ENCODE data around the gene COX19. TPM values are rescaled to one million over a fixed set of nuclear protein-coding genes. Genes with fewer than 3 reads are reported as not detected.

Gene COX19
- total RNA-seq, 1 experiment from 2014 or later, result 14.0 TPM

GRCh38 chr7:953547-954327, 21.6 kb downstream of the COX19 start:
- Histone ChIP-seq H3K27ac (ENCODE audit: low read depth, low read length) (peak overlapping the region; percentile 65), H3K27me3 (ENCODE audit: insufficient read depth, low read length) (no peaks in the 10 kb centered on the region), H2AFZ (ENCODE audit: low read depth, low read length, poor library complexity, severe bottlenecking) (no peak overlapping the region), H3K4me2 (ENCODE audit: low read length) (peak overlapping the region; percentile 93), H3K36me3 (ENCODE audit: control insufficient read depth in 1 of 2, insufficient read depth in 2 of 2, low read length in 2 of 2) (no peaks in the 10 kb centered on the region), H3K4me1 (ENCODE audit: control insufficient read depth in 1 of 2, insufficient read depth in 2 of 2, low read length in 2 of 2) (peaks cover 8 to 37% of the 10 kb centered on the region in 2 experiments; a peak in 3 of 4 replicates), H3K79me2 (ENCODE audit: insufficient read depth, low read length) (peaks cover 19% of the 10 kb centered on the region; the same call in 1 of the 2 replicates), H4K20me1 (ENCODE audit: insufficient read depth) (no peaks in the 10 kb centered on the region), H3K9me2 (ENCODE audit: insufficient read depth) (no peaks in the 10 kb centered on the region), H3K4me3 (replicated peaks in 1 of 2; ENCODE audit: low read depth in 1 of 2, low read length in 2 of 2) (peak overlapping the region; percentile 57 to 69), H3K9ac (ENCODE audit: low read length) (peak overlapping the region; percentile 71), H3K9me3 (ENCODE audit: control insufficient read depth in 1 of 2, insufficient read depth in 1 of 2, low read depth in 1 of 2, low read length in 2 of 2) (no peaks in the 10 kb centered on the region)
- DNase-seq (ENCODE audit: low read depth, low spot score), result no peak
- POLR2A ChIA-PET, result no interaction called here
- no TSS peak for BruUV-seq (replicated peaks)
- peak; percentile 78 for ATAC-seq
- intact Hi-C loops (cut with micrococcal nuclease), result loop anchor here (1.0 to 2.0 kb wide), 2 partner anchors 45 to 167 kb away; no protein-coding TSS in a partner anchor
- CTCF ChIA-PET, result no interaction called here
- TF ChIP-seq POLR2AphosphoS5 (IDR thresholded peaks at IDR 0.05; ENCODE audit: low read depth, low read length) (peak; percentile 32), REST (IDR thresholded peaks at IDR 0.05; ENCODE audit: low read depth) (no peak), CBX3 (IDR thresholded peaks at IDR 0.05; ENCODE audit: low read depth) (no peak)
- RAD21 ChIA-PET (ENCODE audit: low non-redundant PET in 1 of 2, low total read pairs in 2 of 2, uncharacterized antibody in 2 of 2, unreplicated experiment in 2 of 2), result no interaction called here

Measured in HCT116 (cell line).